ENCODE measurements around the gene VWF.

DNA sequence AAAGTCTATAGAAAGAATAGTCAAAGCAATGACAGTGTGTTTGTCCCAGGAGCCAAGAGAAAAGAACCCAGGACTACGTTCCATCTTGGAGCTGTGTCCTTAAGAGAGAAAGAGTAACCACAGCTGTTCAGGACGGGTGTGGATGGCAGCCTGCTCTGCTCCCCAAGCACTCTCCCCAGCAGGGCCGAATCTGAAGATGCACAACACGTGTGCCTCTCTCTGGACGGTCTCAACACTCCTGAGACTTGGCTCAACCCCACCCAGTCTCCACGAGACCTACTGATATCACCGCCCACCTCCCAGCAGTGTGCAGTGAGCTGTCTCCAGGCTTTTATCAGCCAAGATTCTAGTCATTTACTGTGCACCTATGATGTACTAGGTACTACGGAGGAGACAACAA is 152.1 kb downstream of the VWF start:
- TF ChIP-seq CTCF (IDR thresholded peaks at IDR 0.05) (no peak), POLR2A (IDR thresholded peaks at IDR 0.05) (no peak)

Data from gastroesophageal sphincter (tissue), 3 donors.